NCI-H128 (cell line): ENCODE data around the gene ALDH3B1.

Experiments
- DNase-seq: peaks from one replicate; lab custom pipeline; 2025; ENCODE audit not compliant: unreplicated experiment; lab: John Stamatoyannopoulos, UW

ALDH3B1 gene

DNA sequence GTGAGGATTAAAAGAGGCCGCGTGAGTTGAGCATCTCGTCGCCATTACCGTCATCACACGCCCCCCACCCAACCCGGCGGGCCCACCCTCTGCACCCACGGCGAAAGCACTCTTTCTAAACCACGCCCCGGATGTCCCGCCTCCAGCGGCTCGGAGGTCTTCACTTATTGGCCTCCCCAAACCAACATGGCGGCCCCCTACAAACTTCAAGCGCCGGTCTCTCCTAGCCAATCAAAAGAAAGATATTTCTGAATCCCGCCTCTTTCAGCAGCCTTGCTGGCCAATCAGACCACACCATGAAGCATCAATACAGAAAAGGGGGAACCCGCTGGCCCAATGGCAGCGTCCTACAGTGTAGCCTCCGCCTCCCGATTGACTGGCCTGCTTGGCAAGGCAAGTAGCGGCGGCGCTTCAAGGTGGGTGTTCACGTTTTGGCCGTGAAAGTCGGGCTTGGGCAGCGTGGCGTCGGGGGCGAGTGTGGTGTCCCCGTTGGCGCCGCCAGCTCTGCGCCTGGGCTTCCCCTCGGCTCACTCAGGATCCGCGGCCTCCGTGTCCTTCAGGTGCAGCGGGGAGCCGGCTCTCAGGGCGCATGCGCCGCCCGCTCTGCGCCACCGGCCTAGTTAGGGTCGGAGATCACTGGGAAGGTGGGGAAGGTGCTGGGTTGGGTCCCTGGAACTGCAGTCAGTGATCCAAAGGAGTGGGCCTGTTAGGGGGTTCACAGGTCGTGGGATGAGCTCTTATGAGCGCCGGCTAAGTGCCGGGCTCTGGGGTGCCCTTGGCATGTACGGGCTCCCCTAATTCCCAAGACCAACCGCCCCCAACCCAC is 20.4 kb downstream of the ALDH3B1 start, which contains the start of gene NDUFS8:
TSS of gene NDUFS8 (plus strand) at position 364 of the 826 bp plus-strand sequence. CDS start 1,471 bp downstream, outside the sequence.
- peak; percentile 98 for DNase-seq

DNA sequence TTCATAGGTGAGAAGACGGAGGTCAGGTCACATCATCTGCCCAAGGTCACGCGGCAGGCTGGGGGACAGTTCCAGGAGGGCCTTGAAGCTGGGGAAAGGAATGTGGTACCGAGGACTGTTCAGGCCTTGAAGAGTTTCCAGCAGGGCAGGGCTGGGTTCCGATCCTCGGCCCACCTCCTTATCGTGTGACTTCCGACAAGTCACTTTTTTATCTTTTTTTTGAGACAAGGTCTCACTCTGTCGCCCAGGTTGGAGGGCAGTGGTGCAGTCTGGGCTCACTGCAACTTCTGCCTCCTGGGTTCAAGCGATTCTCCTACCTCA is 21.0 kb downstream of the ALDH3B1 start:
- DNase-seq, result no peak

DNA sequence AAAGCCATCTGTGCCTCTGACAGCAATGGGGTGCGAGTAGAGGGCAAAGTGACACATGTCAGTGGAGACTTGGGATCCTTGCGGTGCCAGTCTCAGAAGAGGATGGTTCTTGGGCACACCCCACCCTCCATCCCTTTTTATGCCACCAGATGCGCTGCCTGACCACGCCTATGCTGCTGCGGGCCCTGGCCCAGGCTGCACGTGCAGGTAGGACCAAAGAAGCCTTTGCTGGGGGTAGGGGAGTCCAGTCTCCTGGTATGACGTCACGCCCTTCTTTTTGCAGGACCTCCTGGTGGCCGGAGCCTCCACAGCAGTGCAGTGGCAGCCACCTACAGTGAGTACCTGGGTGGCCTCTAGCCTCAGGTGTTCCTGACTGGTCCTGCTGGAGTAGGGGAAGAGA is 21.9 kb downstream of the ALDH3B1 start:
- no peak for DNase-seq

DNA sequence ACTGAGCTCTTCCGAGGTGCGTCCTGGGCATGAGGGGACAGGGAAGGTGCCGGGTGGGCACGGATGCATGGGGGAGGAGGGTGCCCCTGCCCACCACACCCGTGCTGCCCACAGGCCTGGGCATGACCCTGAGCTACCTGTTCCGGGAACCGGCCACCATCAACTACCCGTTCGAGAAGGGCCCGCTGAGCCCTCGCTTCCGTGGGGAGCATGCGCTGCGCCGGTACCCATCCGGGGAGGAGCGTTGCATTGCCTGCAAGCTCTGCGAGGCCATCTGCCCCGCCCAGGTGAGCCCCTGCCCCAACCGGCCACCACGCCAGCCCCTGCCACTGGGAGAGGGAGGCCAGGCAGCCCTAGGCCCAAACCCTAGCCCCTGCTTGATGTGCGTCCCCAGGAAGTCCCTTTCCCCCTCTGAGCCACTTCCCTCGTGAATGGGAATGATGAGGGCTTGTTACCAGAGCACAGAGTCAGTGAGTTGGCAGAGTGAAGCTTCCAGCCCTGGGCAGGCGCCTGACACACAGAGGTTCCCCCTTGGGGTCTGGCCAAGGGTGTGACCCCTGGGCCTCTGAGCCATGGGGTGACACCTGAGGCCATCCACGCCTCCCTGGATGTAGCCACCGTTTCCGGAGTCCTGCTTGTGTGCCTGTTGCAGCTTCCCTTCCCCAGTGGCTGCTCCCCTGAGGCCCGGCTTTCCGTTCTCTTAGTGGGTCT is 23.0 kb downstream of the ALDH3B1 start:
- DNase-seq, result no peak

DNA sequence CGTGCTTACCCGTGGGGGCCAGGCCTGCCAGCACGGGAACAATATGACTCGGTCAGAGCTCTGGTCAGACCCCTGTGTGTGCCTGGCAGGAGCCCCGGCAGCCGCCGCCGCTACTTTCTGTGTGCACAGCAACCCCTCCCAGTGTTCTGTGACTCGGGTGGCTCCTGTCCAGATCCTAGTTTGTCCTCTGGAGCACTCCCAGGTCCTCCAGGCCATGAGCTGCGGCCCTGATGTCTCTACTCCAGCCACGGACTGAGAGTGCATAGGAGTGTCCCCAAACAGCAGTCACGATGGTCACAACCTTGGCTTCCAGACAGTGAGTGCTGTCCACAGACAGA is 23.6 kb downstream of the ALDH3B1 start:
- DNase-seq, result no peak

DNA sequence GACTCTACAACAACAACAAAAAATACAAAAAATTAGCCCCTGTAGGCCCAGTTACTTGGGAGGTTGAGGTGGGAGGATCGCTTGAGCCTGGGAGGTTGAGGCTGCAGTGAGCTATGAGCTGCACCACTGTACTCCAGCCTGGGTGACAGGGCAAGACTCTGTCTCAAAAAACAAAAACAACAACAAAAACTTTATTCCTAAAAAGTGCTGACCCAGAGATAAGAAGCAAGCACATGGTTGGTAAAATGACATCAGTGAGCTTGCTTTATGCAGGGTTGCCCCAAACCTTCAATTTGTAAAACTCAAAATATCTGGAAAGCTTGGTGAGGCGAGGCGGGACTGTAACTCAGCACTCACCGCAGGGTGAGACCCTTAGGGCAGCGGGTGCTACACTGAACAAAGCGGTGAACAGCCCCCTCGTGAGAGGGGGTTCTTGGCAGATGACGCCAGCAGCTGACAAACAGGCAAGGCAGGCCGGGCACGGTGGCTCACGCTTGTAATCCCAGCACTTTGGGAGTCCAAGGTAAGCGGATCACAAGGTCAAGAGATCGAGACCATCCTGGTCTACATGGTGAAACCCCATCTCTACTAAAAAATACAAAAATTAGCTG is 25.2 kb downstream of the ALDH3B1 start:
- no peak for DNase-seq

DNA sequence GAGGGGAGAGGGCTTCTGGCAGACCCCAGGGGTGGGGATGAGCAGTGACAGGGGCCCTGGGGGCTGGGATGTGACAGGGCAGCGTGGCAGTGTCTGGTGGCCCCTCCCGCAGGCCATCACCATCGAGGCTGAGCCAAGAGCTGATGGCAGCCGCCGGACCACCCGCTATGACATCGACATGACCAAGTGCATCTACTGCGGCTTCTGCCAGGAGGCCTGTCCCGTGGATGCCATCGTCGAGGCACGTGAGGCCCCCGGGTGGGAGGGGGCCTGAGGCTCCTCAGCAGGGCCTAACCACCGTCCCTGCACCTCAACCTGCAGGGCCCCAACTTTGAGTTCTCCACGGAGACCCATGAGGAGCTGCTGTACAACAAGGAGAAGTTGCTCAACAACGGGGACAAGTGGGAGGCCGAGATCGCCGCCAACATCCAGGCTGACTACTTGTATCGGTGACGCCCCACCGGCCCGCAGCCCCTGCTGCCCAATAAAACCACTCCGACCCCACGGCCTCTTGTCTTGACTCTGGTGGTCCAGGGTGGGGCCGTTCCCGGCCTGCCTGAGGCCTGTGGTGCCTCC is 26.1 kb downstream of the ALDH3B1 start:
- no peak for DNase-seq

DNA sequence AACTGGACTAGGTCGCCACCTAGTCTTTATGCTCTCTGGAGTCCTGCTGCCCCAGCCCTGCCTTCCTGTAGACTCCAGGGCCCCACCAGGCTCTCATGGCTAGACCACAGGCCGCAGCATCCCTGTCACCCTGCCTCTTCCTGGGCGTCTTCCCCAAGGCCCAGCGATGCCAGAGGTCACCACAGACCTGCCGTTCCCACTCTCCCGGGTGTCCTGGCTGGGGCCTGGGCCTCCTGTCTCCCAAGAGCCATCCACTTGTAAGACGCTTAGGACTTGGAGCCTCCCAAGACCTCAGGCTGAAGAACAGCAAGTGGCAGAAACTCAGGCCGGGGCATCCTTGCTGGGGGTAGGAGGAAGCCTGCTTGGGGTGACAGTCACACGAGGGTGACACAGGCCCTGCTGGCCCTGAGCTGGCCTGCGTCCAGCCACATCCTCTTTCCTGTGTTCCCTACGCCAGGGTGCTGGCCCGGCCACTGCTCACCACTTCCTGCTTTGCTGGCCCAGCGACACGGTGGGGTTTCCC is 26.7 kb downstream of the ALDH3B1 start:
- DNase-seq, result no peak

DNA sequence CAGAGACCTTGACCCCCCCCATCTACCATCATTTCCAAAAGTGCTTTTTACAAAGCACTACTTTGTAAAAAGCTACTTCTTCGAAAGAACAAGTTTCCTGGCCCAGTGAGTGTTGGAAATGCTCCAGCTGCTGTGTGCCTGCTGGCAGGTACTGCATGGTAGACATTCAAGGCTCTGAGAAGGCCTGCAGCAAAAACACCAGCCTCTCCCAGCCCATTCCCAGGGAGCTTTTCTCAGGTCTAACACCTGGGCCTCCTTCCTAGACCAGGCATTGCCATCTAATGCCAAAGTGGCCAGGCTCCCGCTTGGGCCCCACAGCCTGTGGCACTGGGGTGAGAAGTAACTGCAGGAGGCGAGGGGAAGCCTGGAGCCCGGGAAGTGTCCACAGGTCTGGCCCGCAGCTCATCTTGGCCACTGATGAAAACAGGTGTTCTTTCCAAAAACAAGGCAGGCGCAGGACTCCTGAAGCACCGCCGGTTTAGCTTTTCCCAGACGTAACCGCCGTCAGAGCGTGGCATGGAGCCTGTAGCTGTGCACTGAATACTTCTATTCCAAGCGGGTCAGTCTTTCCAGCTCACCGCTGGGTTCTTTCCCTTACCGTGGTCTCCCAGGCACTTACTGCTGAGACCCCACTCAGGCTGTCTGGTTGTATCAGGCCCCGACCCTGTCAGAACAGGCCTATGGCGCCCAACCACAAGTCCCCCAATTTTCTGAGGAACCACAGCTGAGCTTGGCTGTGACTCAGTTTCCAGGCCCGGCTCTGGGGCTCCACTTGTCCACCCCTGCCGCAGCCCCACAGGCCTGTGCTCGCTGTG is 27.5 kb downstream of the ALDH3B1 start:
- no peak for DNase-seq

DNA sequence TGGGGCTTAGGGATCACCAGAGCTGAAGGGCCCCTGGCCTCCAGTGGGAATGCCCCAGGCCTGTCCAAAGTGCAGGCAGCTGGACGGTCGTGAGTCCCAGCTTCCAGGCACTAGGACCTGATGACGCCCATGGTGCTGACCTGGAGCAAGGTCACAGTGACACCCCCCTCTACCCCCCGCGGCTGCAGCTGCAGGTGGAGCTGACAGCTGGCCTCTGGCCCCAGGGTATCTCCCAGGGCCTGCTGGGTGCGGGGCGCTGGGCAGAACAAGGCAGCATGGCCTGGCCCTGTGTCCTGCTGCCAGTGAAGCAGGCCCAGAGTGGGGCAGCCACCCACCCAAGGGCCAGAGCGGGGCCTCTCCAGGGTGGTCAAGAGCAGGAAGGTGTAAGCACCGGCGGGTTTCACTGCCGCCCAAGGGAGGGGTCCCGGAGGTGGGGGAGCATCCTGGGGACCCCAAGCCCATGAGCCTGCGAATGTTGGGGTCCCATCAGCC is 28.1 kb downstream of the ALDH3B1 start:
- no peak for DNase-seq

DNA sequence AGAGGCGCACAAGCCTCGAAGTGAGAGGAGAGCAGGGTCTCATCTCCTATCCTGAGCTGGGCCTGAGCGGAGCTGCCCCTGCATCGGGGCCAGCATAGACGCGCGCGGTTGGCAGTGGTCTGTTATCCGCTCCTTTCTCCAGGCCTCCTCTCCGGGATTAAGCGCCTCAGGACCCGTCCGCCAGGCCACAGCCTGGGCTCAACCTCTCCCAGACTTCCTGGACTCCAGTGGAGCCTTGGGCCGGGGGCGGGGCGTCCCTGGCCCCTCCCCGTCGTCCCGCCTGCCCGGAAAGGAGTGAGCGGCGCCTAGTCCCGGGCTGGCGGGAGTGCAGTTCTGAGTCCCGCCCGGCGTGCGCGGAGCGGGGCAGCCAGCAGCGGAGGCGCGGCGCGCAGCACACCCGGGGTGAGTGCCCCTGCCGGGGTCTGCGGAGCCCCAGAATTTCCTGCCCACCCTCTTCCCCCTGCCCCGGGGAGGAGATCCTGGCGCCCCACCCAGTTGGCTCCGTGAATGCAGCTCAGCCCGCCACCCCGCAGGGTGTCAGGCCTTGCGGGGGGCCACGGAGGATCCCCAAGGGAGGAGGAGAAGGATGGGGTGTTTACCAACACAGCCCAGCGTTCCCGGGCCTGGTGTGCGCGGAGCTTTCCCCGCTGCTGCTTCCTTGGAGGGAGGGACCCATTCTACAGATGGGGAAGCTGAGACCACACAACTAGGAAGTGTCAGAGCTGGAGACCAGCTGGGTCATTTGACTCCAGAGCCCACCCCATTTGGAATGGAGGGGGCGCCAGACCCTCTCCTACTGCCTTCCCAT is 28.8 kb downstream of the ALDH3B1 start, which contains the start of gene TCIRG1:
TSS of gene TCIRG1 (plus strand) at position 308 of the 808 bp plus-strand sequence. CDS start 2,247 bp downstream, outside the sequence.
- no peak for DNase-seq

DNA sequence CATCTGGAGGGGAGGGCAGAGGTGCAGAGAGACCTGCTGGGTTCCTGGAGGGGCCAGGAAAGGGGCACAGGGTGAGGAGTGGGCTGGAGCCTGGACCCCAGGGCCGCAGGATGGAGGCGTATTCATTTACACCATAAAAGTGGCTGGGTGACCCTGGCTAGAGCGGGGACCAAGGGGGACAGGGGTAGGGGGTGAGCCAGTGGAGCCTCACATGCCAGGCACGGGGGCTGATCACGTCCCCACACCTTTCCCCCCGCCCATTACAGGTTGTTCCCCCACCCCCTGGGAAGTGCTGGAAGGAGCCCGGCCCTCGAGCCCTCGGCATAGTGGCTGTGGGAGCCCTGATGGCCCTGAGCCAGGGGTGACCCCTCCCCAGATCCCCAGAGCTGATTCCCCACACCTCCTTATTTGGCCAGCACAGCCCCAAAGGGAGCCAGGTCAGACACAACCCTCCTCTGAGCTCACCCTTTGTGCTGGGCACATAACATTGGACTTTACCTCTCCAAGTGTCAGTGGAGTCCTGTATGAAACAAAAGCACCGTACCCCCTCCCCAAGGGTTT is 29.5 kb downstream of the ALDH3B1 start:
- DNase-seq, result no peak

DNA sequence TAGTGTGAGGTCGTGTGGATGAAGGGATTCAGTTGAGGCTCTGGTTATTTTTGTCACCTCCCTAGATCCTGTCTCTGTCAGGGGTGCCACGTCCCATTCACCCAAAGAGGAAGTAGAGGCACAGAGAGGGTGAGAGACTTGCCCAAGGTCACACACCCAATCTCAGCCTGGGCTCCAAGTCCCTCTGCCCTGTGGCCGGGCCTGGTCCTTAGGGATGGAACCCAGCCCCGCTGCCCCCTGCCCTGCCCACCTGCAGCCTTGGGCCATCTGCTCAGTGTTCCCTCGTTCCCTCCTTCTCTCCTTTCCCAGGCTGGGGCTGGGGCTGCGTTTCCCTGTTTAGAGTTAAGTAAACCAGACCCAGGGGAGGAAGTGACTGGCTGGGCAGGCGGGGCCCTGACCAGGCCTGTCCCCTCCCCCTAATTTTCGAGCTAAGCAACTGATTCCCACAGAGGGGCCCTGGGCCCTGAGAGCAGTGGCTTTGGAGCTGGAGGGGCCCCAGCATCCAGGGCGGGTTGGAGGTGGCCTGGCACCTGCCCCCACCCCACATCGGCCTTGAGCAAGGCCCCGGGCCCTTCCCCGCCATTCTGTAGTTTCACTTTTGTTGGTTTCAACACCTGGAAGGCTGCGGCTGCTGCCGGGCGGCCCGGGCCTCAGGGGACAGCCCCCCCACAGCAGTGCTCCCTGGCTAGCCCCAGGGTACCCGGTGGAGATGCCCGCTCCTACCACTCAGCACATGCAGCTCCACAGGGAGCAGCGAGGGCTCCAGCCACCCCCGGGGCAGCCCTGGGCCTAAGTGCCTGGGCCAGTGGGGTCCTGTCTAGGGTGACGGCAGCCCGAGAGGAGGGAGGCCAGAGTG is 30.2 kb downstream of the ALDH3B1 start:
- DNase-seq, result no peak

DNA sequence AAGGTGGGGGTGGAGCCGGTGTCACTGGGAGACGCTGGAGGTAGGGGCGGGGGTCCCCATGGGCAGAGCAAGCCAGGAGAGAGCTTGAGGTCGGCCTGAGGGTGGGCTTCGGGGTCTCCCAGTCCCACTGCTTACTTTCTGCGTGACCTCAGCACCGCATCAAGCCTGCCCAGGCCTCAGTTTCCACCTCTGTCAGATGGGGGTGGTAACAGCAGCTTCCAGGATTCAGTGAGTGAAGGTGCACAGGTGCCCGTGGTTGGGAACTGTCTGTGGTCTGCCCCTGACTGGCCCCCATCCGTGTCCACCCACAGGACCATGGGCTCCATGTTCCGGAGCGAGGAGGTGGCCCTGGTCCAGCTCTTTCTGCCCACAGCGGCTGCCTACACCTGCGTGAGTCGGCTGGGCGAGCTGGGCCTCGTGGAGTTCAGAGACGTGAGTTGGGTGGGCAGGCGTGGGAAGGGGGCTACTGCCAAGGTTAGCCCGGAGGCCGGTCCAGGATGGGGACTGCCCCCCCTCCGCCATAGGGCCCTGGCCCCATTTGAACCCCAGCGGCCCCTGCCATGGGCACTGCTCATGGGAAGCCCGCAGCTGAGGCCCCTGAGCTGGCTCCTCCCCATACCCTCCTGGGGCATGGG is 30.9 kb downstream of the ALDH3B1 start:
- no peak for DNase-seq

DNA sequence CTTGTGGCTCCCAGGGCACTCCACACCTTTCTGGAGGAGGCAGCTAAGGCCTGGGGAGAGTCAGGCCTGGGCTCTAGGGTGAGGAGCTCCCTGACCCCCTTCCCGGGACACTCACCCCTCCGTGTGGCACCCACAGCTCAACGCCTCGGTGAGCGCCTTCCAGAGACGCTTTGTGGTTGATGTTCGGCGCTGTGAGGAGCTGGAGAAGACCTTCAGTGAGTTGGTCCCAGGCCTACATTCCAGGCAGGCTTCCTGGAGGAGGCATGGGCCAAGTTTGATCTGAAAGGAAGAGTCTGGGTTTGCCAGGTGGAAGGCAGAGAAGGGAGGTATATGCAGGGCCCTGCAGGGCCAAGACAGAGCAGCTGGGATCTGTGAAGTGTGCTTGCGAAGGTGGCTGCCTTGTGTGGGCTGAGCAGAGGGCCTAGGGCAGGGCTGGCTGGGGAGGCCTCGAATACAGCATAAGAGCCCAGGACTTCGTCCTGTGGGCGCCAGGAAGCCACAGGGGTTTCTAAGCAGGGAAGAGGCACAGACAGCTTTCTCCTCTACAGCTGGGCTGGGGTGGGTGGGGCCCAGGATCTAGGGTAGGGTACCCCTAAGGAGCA is 31.6 kb downstream of the ALDH3B1 start:
- DNase-seq, result no peak

DNA sequence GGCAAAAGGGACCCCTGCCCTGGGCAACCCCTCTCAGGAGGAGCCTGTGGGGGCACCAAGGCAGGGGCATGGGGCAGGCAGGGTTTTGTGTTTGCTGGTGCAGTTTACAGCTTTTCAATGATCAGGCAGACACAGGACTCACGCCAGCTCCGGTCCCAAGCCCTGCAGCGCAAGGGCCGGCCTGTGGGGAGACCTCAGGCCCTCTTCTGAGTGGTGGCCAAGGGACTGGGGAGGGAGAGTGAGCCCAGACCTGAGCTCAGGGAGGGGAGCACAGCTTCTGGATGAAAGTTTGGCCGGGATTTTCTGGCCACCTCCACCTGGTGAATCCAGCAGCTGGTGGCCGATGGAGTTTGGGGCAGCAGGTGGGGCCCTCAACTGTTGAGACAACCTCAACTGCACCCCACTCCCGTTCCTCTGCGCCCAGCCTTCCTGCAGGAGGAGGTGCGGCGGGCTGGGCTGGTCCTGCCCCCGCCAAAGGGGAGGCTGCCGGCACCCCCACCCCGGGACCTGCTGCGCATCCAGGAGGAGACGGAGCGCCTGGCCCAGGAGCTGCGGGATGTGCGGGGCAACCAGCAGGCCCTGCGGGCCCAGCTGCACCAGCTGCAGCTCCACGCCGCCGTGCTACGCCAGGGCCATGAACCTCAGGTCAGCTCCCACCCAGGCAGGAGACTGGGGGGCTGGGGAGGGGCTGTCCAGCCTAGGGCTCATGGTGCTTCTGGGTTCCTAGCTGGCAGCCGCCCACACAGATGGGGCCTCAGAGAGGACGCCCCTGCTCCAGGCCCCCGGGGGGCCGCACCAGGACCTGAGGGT is 32.3 kb downstream of the ALDH3B1 start:
- no peak for DNase-seq

DNA sequence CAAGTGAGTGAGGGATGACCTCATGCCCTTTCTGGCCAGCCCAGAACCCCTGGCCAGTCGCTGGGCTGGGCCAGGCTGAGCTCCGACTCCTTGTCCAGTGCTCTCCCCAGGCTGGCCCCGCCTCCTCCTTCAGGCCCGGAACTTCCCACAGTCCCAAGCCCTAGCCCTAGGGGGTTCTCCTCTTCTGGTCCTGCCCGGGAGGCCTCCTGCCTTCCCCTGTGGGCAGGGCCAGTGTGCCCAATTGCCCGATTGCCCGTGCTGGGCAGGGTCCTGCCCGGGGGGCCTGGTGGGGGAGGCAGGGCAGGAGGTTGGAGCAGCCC is 32.9 kb downstream of the ALDH3B1 start:
- no peak for DNase-seq
